Suprapubic skin (tissue), 4 donors: ENCODE results near the gene HACL1. TPM values are rescaled to one million over a fixed set of nuclear protein-coding genes. Genes with fewer than 3 reads are reported as not detected.
"Not testable (repeated sequence)": the region's sequence is repeated elsewhere in the genome, so short reads cannot be mapped to it uniquely, and the experiment has no call there.

Source experiments
- DNase-seq, 2 donors: peaks; one replicate each; pipeline ENCODE4 v3.0.0-alpha.2; 2019; ENCODE audit warnings: low spot score in 2 of 2
- H3K27ac ChIP-seq: fragments of 200-600 bp; sonication (generic); one replicate; pipeline ENCODE4 v1.5.1; 2019
- H3K27me3 ChIP-seq: fragments of 200-600 bp; sonication (generic); one replicate; pipeline ENCODE4 v1.5.1; 2019
- H3K36me3 ChIP-seq: fragments of 200-600 bp; sonication (generic); one replicate; pipeline ENCODE4 v1.5.1; 2019
- H3K4me1 ChIP-seq: fragments of 200-600 bp; sonication (generic); one replicate; pipeline ENCODE4 v1.5.1; 2019
- H3K4me3 ChIP-seq: fragments of 200-600 bp; sonication (generic); one replicate; pipeline ENCODE4 v1.5.1; 2019; ENCODE audit warnings: mild to moderate bottlenecking
- H3K9me3 ChIP-seq: fragments of 200-600 bp; sonication (generic); one replicate; pipeline ENCODE4 v1.5.1; 2019
- EP300 ChIP-seq: sonication (generic); formaldehyde crosslinking; IDR thresholded peaks from one replicate; pipeline ENCODE4 v1.6.1; 2017; ENCODE audit warnings: antibody characterized with exemption
- POLR2A ChIP-seq, 2 donors: fragments of 450-650 bp; IDR thresholded peaks; one replicate each; pipeline ENCODE4 v1.6.1; 2017; ENCODE audit warnings: antibody characterized with exemption in 2 of 2, mild to moderate bottlenecking in 2 of 2, moderate library complexity in 2 of 2
- POLR2AphosphoS5 ChIP-seq, 3 donors: sonication (generic); formaldehyde crosslinking; IDR thresholded peaks; one replicate each; pipeline ENCODE4 v1.6.1; 2017; ENCODE audit warnings: antibody characterized with exemption in 3 of 3
- WGBS: methylation state at CpG from one replicate; pipeline ENCODE4 v1.1.5; 2018; 5-methylcytosine and 5-hydroxymethylcytosine counted together
- total RNA-seq, 4 donors: library from RNA; depleted of rRNA; stranded (reverse); fragments of >200 nt; gene quantifications; one replicate each; pipeline ENCODE4 v1.1.0, GENCODE V29; 2016
- TF ChIP-seq, protein P1 (sequence below), 2 donors: fragments of 200-600 bp in 1 of 2; fragments of 450-650 bp in 1 of 2; sonication (generic) in 1 of 2; IDR thresholded peaks; one replicate each; pipeline ENCODE4 v1.5.1; 2016 to 2019; ENCODE audit warnings: antibody characterized with exemption in 2 of 2, mild to moderate bottlenecking in 1 of 2, moderate library complexity in 1 of 2

Gene HACL1
- total RNA-seq, 4 donors from 2014 or later, result 13.1 to 33.0 (median 19.5) TPM

DNA sequence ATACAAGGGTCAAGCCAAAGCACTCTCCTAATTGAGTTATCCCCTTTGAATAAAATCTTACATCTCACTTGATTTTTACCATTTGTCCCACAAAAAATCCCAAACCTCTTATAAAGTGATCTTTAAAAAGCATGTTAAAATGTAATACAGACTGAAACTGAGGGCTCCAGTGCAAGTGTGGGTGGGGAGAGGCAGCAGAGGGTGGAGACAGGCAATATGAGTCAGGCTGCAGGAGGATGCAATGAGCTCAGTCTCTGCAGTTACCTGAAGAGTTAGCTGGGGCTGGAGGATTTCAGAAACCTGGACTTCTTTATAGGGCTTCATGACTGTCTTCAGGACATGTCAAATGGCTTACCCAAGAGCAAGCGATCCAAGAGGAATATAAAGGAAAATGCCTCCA lies 65.6 kb downstream of the HACL1 start:
- Histone ChIP-seq H3K4me1 (no peaks in the 10 kb centered on the region), H3K27ac (no peak overlapping the region), H3K27me3 (no peaks in the 10 kb centered on the region), H3K4me3 (no peak overlapping the region), H3K9me3 (no peaks in the 10 kb centered on the region), H3K36me3 (no peaks in the 10 kb centered on the region)
- WGBS, result 93% methylated on average over 1 of the region's 1 CpG
- no peak for TF ChIP-seq POLR2AphosphoS5 (IDR thresholded peaks at IDR 0.05)
- TF ChIP-seq, protein P1, sequence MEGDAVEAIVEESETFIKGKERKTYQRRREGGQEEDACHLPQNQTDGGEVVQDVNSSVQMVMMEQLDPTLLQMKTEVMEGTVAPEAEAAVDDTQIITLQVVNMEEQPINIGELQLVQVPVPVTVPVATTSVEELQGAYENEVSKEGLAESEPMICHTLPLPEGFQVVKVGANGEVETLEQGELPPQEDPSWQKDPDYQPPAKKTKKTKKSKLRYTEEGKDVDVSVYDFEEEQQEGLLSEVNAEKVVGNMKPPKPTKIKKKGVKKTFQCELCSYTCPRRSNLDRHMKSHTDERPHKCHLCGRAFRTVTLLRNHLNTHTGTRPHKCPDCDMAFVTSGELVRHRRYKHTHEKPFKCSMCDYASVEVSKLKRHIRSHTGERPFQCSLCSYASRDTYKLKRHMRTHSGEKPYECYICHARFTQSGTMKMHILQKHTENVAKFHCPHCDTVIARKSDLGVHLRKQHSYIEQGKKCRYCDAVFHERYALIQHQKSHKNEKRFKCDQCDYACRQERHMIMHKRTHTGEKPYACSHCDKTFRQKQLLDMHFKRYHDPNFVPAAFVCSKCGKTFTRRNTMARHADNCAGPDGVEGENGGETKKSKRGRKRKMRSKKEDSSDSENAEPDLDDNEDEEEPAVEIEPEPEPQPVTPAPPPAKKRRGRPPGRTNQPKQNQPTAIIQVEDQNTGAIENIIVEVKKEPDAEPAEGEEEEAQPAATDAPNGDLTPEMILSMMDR (IDR thresholded peaks at IDR 0.05), result no peak
- no peak for TF ChIP-seq EP300
- no peak for DNase-seq

DNA sequence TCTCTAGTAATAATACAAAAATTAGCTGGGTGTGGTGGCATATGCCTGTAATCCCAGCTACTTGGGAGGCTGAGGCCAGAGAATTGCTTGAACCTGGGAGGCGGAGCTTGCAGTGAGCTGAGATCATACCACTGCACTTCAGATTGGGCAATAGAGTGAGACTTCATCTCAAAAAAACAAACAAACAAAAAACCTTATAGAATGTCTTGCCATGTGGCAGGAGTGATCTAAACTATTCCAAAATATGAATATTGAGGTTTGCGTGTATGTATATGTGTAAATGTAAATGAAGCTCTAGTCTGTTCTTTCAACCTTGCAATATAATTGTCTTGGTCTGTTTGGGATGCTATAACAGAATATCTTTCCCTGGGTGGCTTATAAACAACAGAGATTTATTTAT lies 68.8 kb downstream of the HACL1 start:
- WGBS, result 96% methylated on average over 2 of the region's 2 CpGs
- DNase-seq, H3K27me3 ChIP-seq, H3K4me3 ChIP-seq, H3K4me1 ChIP-seq, H3K36me3 ChIP-seq, H3K9me3 ChIP-seq, H3K27ac ChIP-seq: not testable (repeated sequence)

DNA sequence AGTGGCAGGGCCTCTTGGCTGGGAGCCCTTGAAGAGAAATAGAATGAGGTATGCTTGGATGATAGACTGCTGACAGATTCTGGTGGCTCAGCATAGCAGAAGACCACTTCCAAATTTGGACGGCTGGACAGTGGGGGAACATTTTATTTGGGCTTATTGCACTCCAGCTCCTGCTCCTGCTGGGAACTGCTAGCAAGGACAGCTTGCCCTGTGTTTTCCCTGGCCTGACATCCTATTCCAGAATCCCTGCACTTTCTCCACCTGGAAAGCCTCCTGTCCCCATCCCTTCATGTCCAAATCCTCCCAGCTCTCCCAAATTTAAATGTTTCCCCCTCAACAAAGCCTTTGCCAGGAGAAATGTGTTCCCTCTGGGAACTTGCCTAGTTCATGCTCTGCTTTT lies 70.0 kb downstream of the HACL1 start:
- Histone ChIP-seq H3K9me3 (no peaks in the 10 kb centered on the region), H3K4me3 (no peak overlapping the region), H3K27me3 (no peaks in the 10 kb centered on the region), H3K27ac (no peak overlapping the region), H3K4me1 (no peaks in the 10 kb centered on the region), H3K36me3 (no peaks in the 10 kb centered on the region)
- DNase-seq, result no peak
- TF ChIP-seq POLR2A (IDR thresholded peaks at IDR 0.05) (no peak), POLR2AphosphoS5 (IDR thresholded peaks at IDR 0.05) (no peak), EP300 (no peak)
- TF ChIP-seq, protein P1 (IDR thresholded peaks at IDR 0.05), result no peak
- WGBS, result 80% methylated on average over 1 of the region's 1 CpG

- TF ChIP-seq POLR2A (IDR thresholded peaks at IDR 0.05) (no peak), EP300 (no peak), POLR2AphosphoS5 (IDR thresholded peaks at IDR 0.05) (no peak)
- TF ChIP-seq, protein P1 (IDR thresholded peaks at IDR 0.05), result no peak
- DNase-seq, result no peak
- WGBS, result 95% methylated on average over 4 of the region's 4 CpGs
- no peaks in the 10 kb centered on the region for H3K9me3 ChIP-seq
- H3K27me3 ChIP-seq, result no peaks in the 10 kb centered on the region
- no peaks in the 10 kb centered on the region for H3K4me1 ChIP-seq
- no peak overlapping the region for H3K4me3 ChIP-seq
- H3K27ac ChIP-seq, result no peak overlapping the region
- H3K36me3 ChIP-seq, result no peaks in the 10 kb centered on the region
Observed at GRCh38 chr3:15528854-15529537, 72.4 kb downstream of the HACL1 start.

DNA sequence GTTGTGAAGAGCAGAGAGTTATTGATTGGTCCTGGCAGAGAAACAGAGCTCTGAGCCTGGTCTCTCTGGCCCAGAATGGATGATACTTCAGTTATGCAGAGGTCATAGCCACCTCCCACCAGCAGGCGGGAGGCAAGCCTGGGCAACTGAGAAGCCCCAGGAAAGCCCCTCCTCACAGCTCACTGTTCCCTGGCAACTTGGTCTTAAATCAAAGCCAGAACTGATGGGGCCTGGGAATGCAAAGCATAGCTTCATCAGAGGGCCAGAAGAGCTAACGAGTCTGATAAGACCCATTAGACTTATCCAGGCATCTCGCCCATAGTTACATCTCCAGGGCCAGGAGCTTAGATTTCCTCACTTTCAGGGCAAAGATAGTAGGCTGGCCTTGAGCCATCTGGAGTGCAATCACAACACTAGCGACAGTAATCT lies 74.3 kb downstream of the HACL1 start:
- TF ChIP-seq EP300 (no peak), POLR2AphosphoS5 (IDR thresholded peaks at IDR 0.05) (no peak), POLR2A (IDR thresholded peaks at IDR 0.05) (no peak)
- TF ChIP-seq, protein P1 (IDR thresholded peaks at IDR 0.05), result no peak
- H3K9me3 ChIP-seq, result no peaks in the 10 kb centered on the region
- no peak overlapping the region for H3K4me3 ChIP-seq
- no peaks in the 10 kb centered on the region for H3K36me3 ChIP-seq
- no peaks in the 10 kb centered on the region for H3K4me1 ChIP-seq
- no peak overlapping the region for H3K27ac ChIP-seq
- no peaks in the 10 kb centered on the region for H3K27me3 ChIP-seq
- 48% methylated on average over 4 of the region's 4 CpGs for WGBS
- no peak for DNase-seq

DNA sequence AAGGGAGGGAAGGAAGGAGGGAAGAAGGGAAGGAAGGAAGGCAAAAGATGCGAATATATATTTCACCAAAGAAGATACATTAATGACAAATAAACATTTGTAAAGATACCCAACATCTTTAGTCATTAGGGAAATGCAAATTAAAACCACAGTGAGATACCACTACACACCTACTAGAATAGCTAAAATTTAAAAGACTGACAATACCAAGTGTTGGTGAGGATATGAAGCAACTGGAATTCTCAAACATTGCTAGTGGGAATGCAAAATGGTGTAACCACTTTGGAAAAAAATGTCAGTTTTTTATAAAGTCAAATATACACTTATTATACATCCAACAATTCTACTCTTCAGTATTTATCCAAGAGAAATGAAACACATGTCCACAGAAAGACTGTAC lies 75.6 kb downstream of the HACL1 start:
- no peak for DNase-seq
- H3K27ac ChIP-seq, result no peak overlapping the region
- TF ChIP-seq POLR2A (IDR thresholded peaks at IDR 0.05), result no peak
- no peak for TF ChIP-seq POLR2AphosphoS5 (IDR thresholded peaks at IDR 0.05)
- H3K27me3 ChIP-seq, result no peaks in the 10 kb centered on the region
- H3K9me3 ChIP-seq, result no peaks in the 10 kb centered on the region
- H3K36me3 ChIP-seq, result no peaks in the 10 kb centered on the region
- 100% methylated on average over 1 of the region's 1 CpG for whole genome bisulfite sequencing
- H3K4me3 ChIP-seq, result no peak overlapping the region
- H3K4me1 ChIP-seq, result no peaks in the 10 kb centered on the region
